ENCODE data around the gene BNIP3.
"Not testable (repeated sequence)": the region's sequence is repeated elsewhere in the genome, so short reads cannot be mapped to it uniquely, and the experiment has no call there.

The BNIP3 gene

GRCh38 chr10:131928248-131929095 is 53.3 kb downstream of the BNIP3 start:
- no peak for DNase-seq

DNA sequence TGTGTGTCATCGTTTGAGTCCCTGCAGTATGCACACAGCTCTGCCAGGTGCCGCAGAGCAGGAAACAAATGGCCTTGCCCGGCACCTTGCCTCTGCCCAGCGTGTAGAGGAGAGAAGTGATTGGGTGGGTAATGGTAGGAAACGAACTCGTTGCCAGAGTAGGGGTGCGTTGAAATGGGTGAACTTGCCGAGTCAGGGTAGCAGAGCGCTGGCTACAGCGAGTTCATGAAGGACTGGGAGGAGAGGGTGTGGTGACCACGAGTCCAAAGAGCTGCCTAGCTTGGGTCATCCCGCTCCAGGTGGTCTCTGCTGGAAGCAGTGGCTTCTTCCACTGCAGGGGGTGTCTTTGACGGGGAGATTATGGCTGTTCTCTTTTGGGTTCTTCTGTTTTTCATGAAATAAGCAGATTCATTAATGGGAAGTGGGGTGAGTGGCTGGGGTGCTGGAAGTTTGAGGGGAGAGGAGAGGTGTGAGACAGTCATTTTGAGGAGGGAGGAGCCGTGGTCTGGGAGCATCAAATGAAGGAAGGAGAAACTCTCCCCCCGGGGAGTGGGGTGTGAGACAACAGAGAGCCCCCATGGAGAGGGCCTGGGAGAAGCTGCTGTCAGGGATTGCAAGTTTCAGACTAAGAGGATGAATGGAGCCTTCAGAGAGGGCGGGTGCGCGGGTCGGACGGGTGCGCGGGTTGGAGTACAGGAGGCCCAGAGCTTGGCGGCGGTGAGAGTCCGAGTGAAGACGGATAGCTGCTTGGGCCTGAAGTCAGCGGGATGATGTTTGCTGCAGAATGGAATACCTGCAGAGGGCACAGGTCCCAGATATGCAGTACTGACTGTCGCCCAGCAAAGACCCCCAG is 54.8 kb downstream of the BNIP3 start:
- no peak for DNase-seq

- no peak for DNase-seq
Observed at GRCh38 chr10:131926253-131926652, 55.5 kb downstream of the BNIP3 start.

GRCh38 chr10:131925716-131926115 is 56.0 kb downstream of the BNIP3 start:
- DNase-seq: no peak

- DNase-seq: no peak
Observed at GRCh38 chr10:131925011-131925649, 56.6 kb downstream of the BNIP3 start.

GRCh38 chr10:131923038-131923756 is 58.5 kb downstream of the BNIP3 start:
- DNase-seq: no peak

DNA sequence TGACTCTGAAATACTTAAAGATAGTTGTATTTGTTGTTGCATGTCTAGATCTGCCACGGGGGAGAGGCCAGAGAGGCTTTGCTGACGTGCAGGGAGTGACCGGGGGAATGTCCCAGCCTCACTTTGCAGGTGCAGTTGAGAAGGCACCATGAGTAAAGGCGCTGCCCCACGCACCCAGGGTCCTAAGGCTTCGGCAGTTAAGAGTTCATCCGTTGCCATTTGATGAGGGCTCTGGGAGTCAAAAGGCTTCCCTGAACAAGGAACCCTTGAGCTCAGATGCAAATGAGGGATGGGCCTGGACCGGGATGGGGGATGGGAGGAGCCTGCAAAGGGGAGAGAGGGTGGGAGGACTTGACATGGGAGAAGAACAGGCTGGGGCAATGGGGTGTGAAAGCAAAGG is 60.5 kb downstream of the BNIP3 start:
- DNase-seq: no peak

DNA sequence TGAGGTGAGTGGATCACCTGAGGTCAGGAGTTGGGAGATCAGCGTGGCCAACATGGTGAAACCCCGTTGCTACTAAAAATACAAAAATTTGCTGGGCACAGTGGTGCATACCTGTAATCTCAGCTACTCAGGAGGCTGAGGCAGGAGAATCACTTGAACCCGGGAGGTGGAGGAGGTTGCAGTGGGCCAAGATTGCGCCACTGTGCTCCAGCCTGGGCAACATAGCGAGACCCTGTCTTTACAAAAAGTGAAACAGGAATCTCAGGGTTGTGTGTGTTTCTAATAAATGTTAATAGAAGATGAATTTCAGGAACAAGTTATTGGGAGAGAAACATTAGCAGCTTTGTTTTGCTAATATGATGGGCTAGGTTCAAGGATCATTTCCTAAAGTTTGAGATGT is 61.0 kb downstream of the BNIP3 start:
- no peak for DNase-seq

DNA sequence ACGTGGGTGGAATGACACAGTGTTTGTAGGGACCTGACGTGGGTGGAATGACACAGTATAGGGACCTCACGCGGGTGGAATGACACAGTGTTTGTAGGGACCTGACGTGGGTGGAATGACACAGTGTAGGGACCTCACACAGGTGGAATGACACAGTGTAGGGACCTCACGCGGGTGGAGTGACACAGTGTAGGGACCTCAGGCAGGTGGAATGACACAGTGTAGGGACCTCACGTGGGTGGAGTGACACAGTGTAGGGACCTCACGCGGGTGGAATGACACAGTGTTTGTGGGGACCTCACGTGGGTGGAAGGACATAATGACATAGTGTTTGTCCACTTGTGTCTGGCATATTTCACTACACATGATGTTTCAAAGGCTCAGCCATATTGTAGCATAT is 61.6 kb downstream of the BNIP3 start:
- no peak for DNase-seq

DNA sequence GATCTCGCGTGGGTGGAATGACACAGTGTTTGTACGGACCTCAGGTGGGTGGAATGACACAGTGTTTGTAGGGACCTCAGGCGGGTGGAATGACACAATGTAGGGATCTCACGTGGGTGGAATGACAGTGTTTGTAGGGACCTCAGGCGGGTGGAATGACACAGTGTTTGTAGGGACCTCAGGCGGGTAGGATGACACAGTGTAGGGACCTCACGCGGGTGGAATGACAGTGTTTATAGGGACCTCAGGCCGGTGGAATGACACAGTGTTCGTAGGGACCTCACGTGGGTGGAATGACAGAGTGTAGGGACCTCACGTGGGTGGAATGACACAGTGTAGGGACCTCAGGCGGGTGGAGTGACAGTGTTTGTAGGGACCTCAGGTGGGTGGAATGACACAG is 62.3 kb downstream of the BNIP3 start:
- DNase-seq: not testable (repeated sequence)
